WTC11 (cell line): Measurements from ENCODE around the gene LYST. TPM values are rescaled to one million over a fixed set of nuclear protein-coding genes. Genes with fewer than 3 reads are reported as not detected.

ENCODE experiments used
- ATAC-seq: fragments of 200-7000 bp; cut with Tn5 transposase; 2 replicates; pipeline ENCODE4 v1.10.0; 2021; ENCODE audit warnings: mild to moderate bottlenecking, moderate library complexity
- CTCF ChIA-PET: fragments of 300-600 bp; sonication (Branson Sonifier 250); formaldehyde crosslinking; loops from one replicate; lab custom pipeline; 2021; ENCODE audit warnings: antibody characterized with exemption; lab: Charles Lee
- POLR2A ChIA-PET: fragments of 350-600 bp; sonication (Branson Sonifier 250); formaldehyde crosslinking; loops from one replicate; lab custom pipeline; 2021; ENCODE audit warnings: antibody characterized with exemption; lab: Charles Lee
- DNase-seq: peaks from one replicate; pipeline ENCODE4 v3.0.0; 2021; ENCODE audit warnings: low spot score
- H3K27ac Mint-ChIP-seq: 2 replicates; pipeline ENCODE4 v1.8.0; 2021; ENCODE audit warnings: mixed read lengths
- H3K27me3 Mint-ChIP-seq: 2 replicates; pipeline ENCODE4 v1.8.0; 2021; ENCODE audit warnings: low read depth, mild to moderate bottlenecking, moderate library complexity, mixed read lengths
- H3K36me3 Mint-ChIP-seq: 2 replicates; pipeline ENCODE4 v1.8.0; 2021; ENCODE audit warnings: mixed read lengths
- H3K4me1 Mint-ChIP-seq: 2 replicates; pipeline ENCODE4 v1.8.0; 2022; ENCODE audit warnings: mixed read lengths
- H3K4me3 Mint-ChIP-seq: 2 replicates; pipeline ENCODE4 v1.8.0; 2021; ENCODE audit warnings: mild to moderate bottlenecking, moderate library complexity, mixed read lengths
- H3K9me3 Mint-ChIP-seq: 2 replicates; pipeline ENCODE4 v1.8.0; 2021; ENCODE audit warnings: mixed read lengths
- ATF1 ChIP-seq: sonication (generic); formaldehyde crosslinking; IDR thresholded peaks from 2 replicates; pipeline ENCODE4 v1.8.1; 2023; ENCODE audit warnings: mild to moderate bottlenecking, moderate library complexity, missing genetic modification reagents
- CREM ChIP-seq: sonication (generic); formaldehyde crosslinking; IDR thresholded peaks from 2 replicates; pipeline ENCODE4 v1.8.1; 2022; ENCODE audit warnings: mild to moderate bottlenecking, missing genetic modification reagents, moderate library complexity
- ELF4 ChIP-seq: sonication (generic); formaldehyde crosslinking; IDR thresholded peaks from 2 replicates; pipeline ENCODE4 v1.8.1; 2022; ENCODE audit warnings: low read depth, mild to moderate bottlenecking, moderate library complexity, missing genetic modification reagents
- FOXK1 ChIP-seq: sonication (generic); formaldehyde crosslinking; IDR thresholded peaks from 2 replicates; pipeline ENCODE4 v1.8.0; 2022; ENCODE audit warnings: mild to moderate bottlenecking, moderate library complexity, missing genetic modification reagents
- FOXP1 ChIP-seq: sonication (generic); formaldehyde crosslinking; IDR thresholded peaks from 2 replicates; pipeline ENCODE4 v1.8.0; 2022; ENCODE audit warnings: missing genetic modification reagents, mild to moderate bottlenecking, moderate library complexity, borderline replicate concordance
- FOXP4 ChIP-seq: sonication (generic); formaldehyde crosslinking; IDR thresholded peaks from 2 replicates; pipeline ENCODE4 v1.8.0; 2022; ENCODE audit warnings: mild to moderate bottlenecking, missing genetic modification reagents
- HMGA2 ChIP-seq: fragments of 250-450 bp; sonication (Bioruptor Pico); IDR thresholded peaks from 2 replicates; pipeline ENCODE4 v1.4.0; 2021; ENCODE audit warnings: mild to moderate bottlenecking, moderate library complexity
- IRF1 ChIP-seq: sonication (generic); formaldehyde crosslinking; IDR thresholded peaks from 2 replicates; pipeline ENCODE4 v1.8.0; 2023; ENCODE audit warnings: missing genetic modification reagents
- IRF2 ChIP-seq: sonication (generic); formaldehyde crosslinking; IDR thresholded peaks from 2 replicates; pipeline ENCODE4 v1.8.0; 2022; ENCODE audit warnings: low read depth, missing genetic modification reagents, borderline replicate concordance
- JUN ChIP-seq: sonication (generic); formaldehyde crosslinking; IDR thresholded peaks from 2 replicates; pipeline ENCODE4 v1.8.0; 2023; ENCODE audit warnings: mild to moderate bottlenecking, missing genetic modification reagents
- MYBL2 ChIP-seq: sonication (generic); formaldehyde crosslinking; IDR thresholded peaks from 2 replicates; pipeline ENCODE4 v1.8.1; 2023; ENCODE audit warnings: mild to moderate bottlenecking, moderate library complexity, missing genetic modification reagents
- NFE2L1 ChIP-seq: sonication (generic); formaldehyde crosslinking; IDR thresholded peaks from 2 replicates; pipeline ENCODE4 v1.8.1; 2023; ENCODE audit warnings: missing genetic modification reagents
- NFYB ChIP-seq: sonication (generic); formaldehyde crosslinking; conservative IDR thresholded peaks from 2 replicates; pipeline ENCODE4 v1.8.0; 2022; ENCODE audit warnings: low read depth, missing genetic modification reagents
- NR1H2 ChIP-seq: sonication (generic); formaldehyde crosslinking; IDR thresholded peaks from 2 replicates; pipeline ENCODE4 v1.9.0; 2021; ENCODE audit warnings: mild to moderate bottlenecking, moderate library complexity, missing genetic modification reagents
- NR3C1 ChIP-seq: sonication (generic); formaldehyde crosslinking; conservative IDR thresholded peaks from 2 replicates; pipeline ENCODE4 v1.8.1; 2023; ENCODE audit warnings: low read depth, mild to moderate bottlenecking, missing genetic modification reagents
- PREB ChIP-seq: sonication (generic); formaldehyde crosslinking; IDR thresholded peaks from 2 replicates; pipeline ENCODE4 v1.8.1; 2022; ENCODE audit warnings: mild to moderate bottlenecking, missing genetic modification reagents, moderate library complexity, borderline replicate concordance
- PRRX2 ChIP-seq: fragments of 250-450 bp; sonication (Bioruptor Pico); IDR thresholded peaks from 2 replicates; pipeline ENCODE4 v1.8.0; 2021; ENCODE audit warnings: mild to moderate bottlenecking
- SMAD3 ChIP-seq: sonication (generic); formaldehyde crosslinking; IDR thresholded peaks from 2 replicates; pipeline ENCODE4 v1.8.0; 2022; ENCODE audit warnings: missing genetic modification reagents, mild to moderate bottlenecking, borderline replicate concordance
- SP1 ChIP-seq: sonication (generic); formaldehyde crosslinking; conservative IDR thresholded peaks from 2 replicates; pipeline ENCODE4 v1.8.1; 2022; ENCODE audit warnings: missing genetic modification reagents
- TEAD1 ChIP-seq: sonication (generic); formaldehyde crosslinking; IDR thresholded peaks from 2 replicates; pipeline ENCODE4 v1.8.0; 2022; ENCODE audit warnings: mild to moderate bottlenecking, missing genetic modification reagents
- TP53 ChIP-seq: sonication (generic); formaldehyde crosslinking; IDR thresholded peaks from 2 replicates; pipeline ENCODE4 v1.8.1; 2023; ENCODE audit warnings: mild to moderate bottlenecking, missing genetic modification reagents
- ZNF219 ChIP-seq: sonication (generic); formaldehyde crosslinking; IDR thresholded peaks from 2 replicates; pipeline ENCODE4 v1.8.0; 2023; ENCODE audit warnings: missing genetic modification reagents, mild to moderate bottlenecking, borderline replicate concordance
- ZNF416 ChIP-seq: fragments of 250-450 bp; sonication (Bioruptor Pico); IDR thresholded peaks from 2 replicates; pipeline ENCODE4 v1.9.0; 2021; ENCODE audit warnings: mild to moderate bottlenecking, inconsistent platforms
- ZNF423 ChIP-seq: fragments of 250-450 bp; sonication (Bioruptor Pico); IDR thresholded peaks from 2 replicates; pipeline ENCODE4 v2.1.2; 2022; ENCODE audit warnings: mild to moderate bottlenecking, moderate library complexity
- total RNA-seq: library from RNA; stranded (reverse); gene quantifications from 3 replicates; pipeline ENCODE4 v1.2.3, GENCODE V29; 2021
- TF ChIP-seq, protein P1 (sequence below): sonication (generic); formaldehyde crosslinking; IDR thresholded peaks from 2 replicates; pipeline ENCODE4 v1.8.1; 2022; ENCODE audit warnings: low read depth, missing genetic modification reagents, borderline replicate concordance
- TF ChIP-seq, protein P2 (sequence below): fragments of 250-450 bp; sonication (Bioruptor Pico); IDR thresholded peaks from 2 replicates; pipeline ENCODE4 v1.9.0; 2021; ENCODE audit warnings: moderate library complexity, mild to moderate bottlenecking, inconsistent platforms, borderline replicate concordance
- TF ChIP-seq, protein P3 (sequence below): fragments of 250-450 bp; sonication (Bioruptor Pico); IDR thresholded peaks from 2 replicates; pipeline ENCODE4 v1.8.0; 2021; ENCODE audit warnings: mild to moderate bottlenecking
- TF ChIP-seq, protein P4 (sequence below): fragments of 200-600 bp; IDR thresholded peaks from 2 replicates; pipeline ENCODE4 v1.8.0; 2022; ENCODE audit warnings: antibody characterized with exemption

The LYST gene
- total RNA-seq, 1 experiment from 2014 or later, result 0.59 TPM

GRCh38 chr1:235661568-235661967 lies 205.1 kb downstream of the LYST start:
- Mint-ChIP-seq H3K36me3 (no peaks in the 10 kb centered on the region), H3K27ac (peak overlapping the region; percentile 33), H3K27me3 (no peaks in the 10 kb centered on the region; the same call in 1 of the 2 replicates), H3K9me3 (no peaks in the 10 kb centered on the region), H3K4me1 (peaks cover 50% of the 10 kb centered on the region), H3K4me3 (peak overlapping the region; percentile 13; the same call in 1 of the 2 replicates)
- CTCF ChIA-PET, result no interaction called here
- TF ChIP-seq FOXP4 (CRISPR knock-in tag), result no peak
- TF ChIP-seq, protein P1, sequence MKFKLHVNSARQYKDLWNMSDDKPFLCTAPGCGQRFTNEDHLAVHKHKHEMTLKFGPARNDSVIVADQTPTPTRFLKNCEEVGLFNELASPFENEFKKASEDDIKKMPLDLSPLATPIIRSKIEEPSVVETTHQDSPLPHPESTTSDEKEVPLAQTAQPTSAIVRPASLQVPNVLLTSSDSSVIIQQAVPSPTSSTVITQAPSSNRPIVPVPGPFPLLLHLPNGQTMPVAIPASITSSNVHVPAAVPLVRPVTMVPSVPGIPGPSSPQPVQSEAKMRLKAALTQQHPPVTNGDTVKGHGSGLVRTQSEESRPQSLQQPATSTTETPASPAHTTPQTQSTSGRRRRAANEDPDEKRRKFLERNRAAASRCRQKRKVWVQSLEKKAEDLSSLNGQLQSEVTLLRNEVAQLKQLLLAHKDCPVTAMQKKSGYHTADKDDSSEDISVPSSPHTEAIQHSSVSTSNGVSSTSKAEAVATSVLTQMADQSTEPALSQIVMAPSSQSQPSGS (CRISPR knock-in tag), result no peak
- no peak for TF ChIP-seq ZNF219 (CRISPR knock-in tag)
- TF ChIP-seq CREM (CRISPR knock-in tag), result no peak
- no peak for TF ChIP-seq FOXK1 (CRISPR knock-in tag)
- TF ChIP-seq JUN (CRISPR knock-in tag), result no peak
- no peak for TF ChIP-seq SP1
- TF ChIP-seq HMGA2 (CRISPR knock-in tag), result no peak
- TF ChIP-seq, protein P2, sequence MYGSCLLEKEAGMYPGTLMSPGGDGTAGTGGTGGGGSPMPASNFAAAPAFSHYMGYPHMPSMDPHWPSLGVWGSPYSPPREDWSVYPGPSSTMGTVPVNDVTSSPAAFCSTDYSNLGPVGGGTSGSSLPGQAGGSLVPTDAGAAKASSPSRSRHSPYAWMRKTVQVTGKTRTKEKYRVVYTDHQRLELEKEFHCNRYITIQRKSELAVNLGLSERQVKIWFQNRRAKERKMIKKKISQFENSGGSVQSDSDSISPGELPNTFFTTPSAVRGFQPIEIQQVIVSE (CRISPR knock-in tag), result no peak
- no peak for TF ChIP-seq ZNF416
- no peak for TF ChIP-seq PRRX2
- no peak for TF ChIP-seq IRF1 (CRISPR knock-in tag)
- TF ChIP-seq, protein P3, sequence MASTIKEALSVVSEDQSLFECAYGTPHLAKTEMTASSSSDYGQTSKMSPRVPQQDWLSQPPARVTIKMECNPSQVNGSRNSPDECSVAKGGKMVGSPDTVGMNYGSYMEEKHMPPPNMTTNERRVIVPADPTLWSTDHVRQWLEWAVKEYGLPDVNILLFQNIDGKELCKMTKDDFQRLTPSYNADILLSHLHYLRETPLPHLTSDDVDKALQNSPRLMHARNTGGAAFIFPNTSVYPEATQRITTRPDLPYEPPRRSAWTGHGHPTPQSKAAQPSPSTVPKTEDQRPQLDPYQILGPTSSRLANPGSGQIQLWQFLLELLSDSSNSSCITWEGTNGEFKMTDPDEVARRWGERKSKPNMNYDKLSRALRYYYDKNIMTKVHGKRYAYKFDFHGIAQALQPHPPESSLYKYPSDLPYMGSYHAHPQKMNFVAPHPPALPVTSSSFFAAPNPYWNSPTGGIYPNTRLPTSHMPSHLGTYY (CRISPR knock-in tag), result no peak
- no peak for TF ChIP-seq SMAD3 (CRISPR knock-in tag)
- TF ChIP-seq NR1H2 (CRISPR knock-in tag), result no peak
- TF ChIP-seq, protein P4, sequence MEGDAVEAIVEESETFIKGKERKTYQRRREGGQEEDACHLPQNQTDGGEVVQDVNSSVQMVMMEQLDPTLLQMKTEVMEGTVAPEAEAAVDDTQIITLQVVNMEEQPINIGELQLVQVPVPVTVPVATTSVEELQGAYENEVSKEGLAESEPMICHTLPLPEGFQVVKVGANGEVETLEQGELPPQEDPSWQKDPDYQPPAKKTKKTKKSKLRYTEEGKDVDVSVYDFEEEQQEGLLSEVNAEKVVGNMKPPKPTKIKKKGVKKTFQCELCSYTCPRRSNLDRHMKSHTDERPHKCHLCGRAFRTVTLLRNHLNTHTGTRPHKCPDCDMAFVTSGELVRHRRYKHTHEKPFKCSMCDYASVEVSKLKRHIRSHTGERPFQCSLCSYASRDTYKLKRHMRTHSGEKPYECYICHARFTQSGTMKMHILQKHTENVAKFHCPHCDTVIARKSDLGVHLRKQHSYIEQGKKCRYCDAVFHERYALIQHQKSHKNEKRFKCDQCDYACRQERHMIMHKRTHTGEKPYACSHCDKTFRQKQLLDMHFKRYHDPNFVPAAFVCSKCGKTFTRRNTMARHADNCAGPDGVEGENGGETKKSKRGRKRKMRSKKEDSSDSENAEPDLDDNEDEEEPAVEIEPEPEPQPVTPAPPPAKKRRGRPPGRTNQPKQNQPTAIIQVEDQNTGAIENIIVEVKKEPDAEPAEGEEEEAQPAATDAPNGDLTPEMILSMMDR, result no peak
- no peak for TF ChIP-seq TP53 (CRISPR knock-in tag)
- TF ChIP-seq MYBL2, result no peak
- DNase-seq (no peak), ATAC-seq (no peak)
- POLR2A ChIA-PET, result no interaction called here

DNA sequence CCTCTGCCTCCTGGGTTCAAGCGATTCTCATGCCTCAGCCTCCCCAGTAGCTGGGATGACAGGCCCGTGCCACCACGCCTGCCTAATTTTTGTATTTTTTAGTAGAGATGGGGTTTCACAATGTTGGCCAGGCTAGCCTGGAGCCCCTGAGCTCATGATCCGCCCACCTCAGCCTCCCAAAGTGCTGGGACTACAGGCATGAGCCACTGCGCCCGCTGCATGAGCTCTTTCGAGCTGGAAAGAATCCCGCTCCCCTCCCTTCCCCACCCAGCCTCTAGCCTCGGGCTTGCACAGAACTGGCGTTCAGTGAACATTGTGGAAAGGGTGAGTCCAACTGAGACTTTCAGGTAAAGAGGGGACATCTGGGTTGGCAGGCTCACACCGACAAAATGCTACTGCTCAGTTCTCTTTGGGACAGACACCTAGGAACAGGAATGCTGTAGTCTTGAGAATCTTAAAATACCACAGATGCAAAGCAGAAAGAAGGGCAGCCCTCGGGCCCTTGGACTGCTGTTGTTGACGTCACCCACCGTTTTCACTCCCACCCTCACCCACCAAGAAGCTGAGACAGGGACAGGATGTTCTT lies 207.4 kb downstream of the LYST start:
- no peaks in the 10 kb centered on the region for H3K36me3 Mint-ChIP-seq
- TF ChIP-seq TEAD1 (no peak), NFYB (no peak), ELF4 (CRISPR knock-in tag) (no peak), ZNF416 (no peak), NFE2L1 (no peak), JUN (CRISPR knock-in tag) (no peak), FOXP1 (CRISPR knock-in tag) (no peak), NR3C1 (CRISPR knock-in tag) (no peak), IRF2 (CRISPR knock-in tag) (no peak), ATF1 (CRISPR knock-in tag) (no peak), PREB (no peak), FOXK1 (CRISPR knock-in tag) (no peak), ZNF423 (CRISPR knock-in tag) (no peak)
- TF ChIP-seq, all 79 proteins: peak for 0
- POLR2A ChIA-PET, result interaction anchor here (0.6 to 1.5 kb wide), 3 partner anchors 8 to 68 kb away, joined by 3 to 9 read pairs (median 4); partner anchors contain the start of gene GNG4
- peak; percentile 26; the same call in 1 of the 2 replicates for ATAC-seq
- peaks cover 53% of the 10 kb centered on the region for H3K4me1 Mint-ChIP-seq
- CTCF ChIA-PET, result interaction anchor here (0.7 to 1.1 kb wide), 4 partner anchors 11 to 312 kb away, joined by 4 to 5 read pairs (median 4); no protein-coding TSS in a partner anchor
- H3K27me3 Mint-ChIP-seq, result no peaks in the 10 kb centered on the region; the same call in 1 of the 2 replicates
- no peaks in the 10 kb centered on the region for H3K9me3 Mint-ChIP-seq
- no peak overlapping the region for H3K4me3 Mint-ChIP-seq
- H3K27ac Mint-ChIP-seq, result no peak overlapping the region
- DNase-seq, result no peak
